ENCODE results near the gene RBBP7. TPM values are rescaled to one million over a fixed set of nuclear protein-coding genes. Genes with fewer than 3 reads are reported as not detected.

RBBP7 gene
- total RNA-seq, 3 donors from 2014 or later = 72.7 to 94.6 (median 92.0) TPM

- intact Hi-C loops (cut with DNase I, micrococcal nuclease) = loop anchor here in 1 of 2 donors (10.0 kb wide), 1 partner anchor 151 kb away; no protein-coding TSS in a partner anchor
- no peak for ATAC-seq
- H3K4me3 ChIP-seq = no peak overlapping the region
These were observed 13.3 kb upstream of the RBBP7 start for GRCh38 chrX:16883487-16883804.

GRCh38 chrX:16882702-16883486 lies 12.7 kb upstream of the RBBP7 start:
- Histone ChIP-seq H3K36me3 (ENCODE audit: low read depth) (no peaks in the 10 kb centered on the region), H3K4me3 (no peak overlapping the region), H3K4me1 (ENCODE audit: low read depth) (no peaks in the 10 kb centered on the region), H3K9me3 (no peaks in the 10 kb centered on the region)
- intact Hi-C loops (cut with DNase I, micrococcal nuclease) = loop anchor here in 1 of 2 donors (10.0 kb wide), 1 partner anchor 152 kb away; no protein-coding TSS in a partner anchor
- ATAC-seq = peak; percentile 84
- no peak for TF ChIP-seq CTCF (IDR thresholded peaks at IDR 0.05)
- peak; percentile 73 to 82 (median 76) for DNase-seq

More at GRCh38 chrX:16883487-16883804, 13.3 kb upstream of the RBBP7 start:
- Histone ChIP-seq H3K4me1 (ENCODE audit: low read depth) (no peaks in the 10 kb centered on the region), H3K36me3 (ENCODE audit: low read depth) (no peaks in the 10 kb centered on the region), H3K9me3 (no peaks in the 10 kb centered on the region)
- TF ChIP-seq CTCF (IDR thresholded peaks at IDR 0.05) = no peak
- no peak for DNase-seq

GRCh38 chrX:16882169-16882568 lies 12.0 kb upstream of the RBBP7 start:
- Histone ChIP-seq H3K9me3 (no peaks in the 10 kb centered on the region), H3K4me1 (ENCODE audit: low read depth) (no peaks in the 10 kb centered on the region), H3K4me3 (no peak overlapping the region), H3K36me3 (ENCODE audit: low read depth) (no peaks in the 10 kb centered on the region)
- no peak for TF ChIP-seq CTCF (IDR thresholded peaks at IDR 0.05)
- ATAC-seq (peak; percentile 75), DNase-seq (peak; percentile 60 to 68 (median 63))
- intact Hi-C loops (cut with DNase I, micrococcal nuclease) = loop anchor here in 1 of 2 donors (10.0 kb wide), 1 partner anchor 153 kb away; no protein-coding TSS in a partner anchor

- no peak for TF ChIP-seq CTCF (IDR thresholded peaks at IDR 0.05)
- Histone ChIP-seq H3K9me3 (no peaks in the 10 kb centered on the region), H3K4me1 (ENCODE audit: low read depth) (no peaks in the 10 kb centered on the region), H3K36me3 (ENCODE audit: low read depth) (no peaks in the 10 kb centered on the region), H3K4me3 (no peak overlapping the region)
- intact Hi-C loops (cut with DNase I, micrococcal nuclease) = no loop called here
- ATAC-seq (no peak), DNase-seq (no peak)
These were observed 6.5 kb upstream of the RBBP7 start for GRCh38 chrX:16876696-16877095.

- Histone ChIP-seq H3K4me1 (ENCODE audit: low read depth) (no peaks in the 10 kb centered on the region), H3K36me3 (ENCODE audit: low read depth) (no peaks in the 10 kb centered on the region), H3K4me3 (no peak overlapping the region), H3K9me3 (no peaks in the 10 kb centered on the region)
- no peak for ATAC-seq
- TF ChIP-seq CTCF (IDR thresholded peaks at IDR 0.05) = no peak
- no peak for DNase-seq
- intact Hi-C loops (cut with DNase I, micrococcal nuclease) = no loop called here
These were observed 4.4 kb upstream of the RBBP7 start for GRCh38 chrX:16874458-16875095.
